Lower lobe of right lung (tissue), 2 donors: ENCODE results near the gene FRMD1. TPM values are rescaled to one million over a fixed set of nuclear protein-coding genes. Genes with fewer than 3 reads are reported as not detected.

Experiments used
- ATAC-seq, 2 donors: fragments of 200-7000 bp; cut with Tn5 transposase; one replicate each; pipeline ENCODE4 v1.9.1; 2020 to 2022; ENCODE audit warnings: mild to moderate bottlenecking in 2 of 2, moderate library complexity in 2 of 2
- DNase-seq: peaks from one replicate; pipeline ENCODE4 v3.0.0-alpha.2; 2020
- H3K27ac ChIP-seq: fragments of 200-600 bp; one replicate; pipeline ENCODE4 v1.8.0; 2022
- H3K27me3 ChIP-seq: fragments of 200-600 bp; one replicate; pipeline ENCODE4 v1.8.0; 2022; ENCODE audit warnings: low read depth
- H3K36me3 ChIP-seq: fragments of 200-600 bp; one replicate; pipeline ENCODE4 v1.8.0; 2022; ENCODE audit warnings: mild to moderate bottlenecking
- H3K4me1 ChIP-seq: fragments of 200-600 bp; one replicate; pipeline ENCODE4 v1.8.0; 2022
- H3K4me3 ChIP-seq: fragments of 200-600 bp; one replicate; pipeline ENCODE4 v1.8.0; 2022; ENCODE audit warnings: mild to moderate bottlenecking
- H3K9me3 ChIP-seq: fragments of 200-600 bp; one replicate; pipeline ENCODE4 v1.8.0; 2022
- CTCF ChIP-seq: fragments of 200-600 bp; IDR thresholded peaks from one replicate; pipeline ENCODE4 v1.8.0; 2022; ENCODE audit warnings: antibody characterized with exemption, mild to moderate bottlenecking
- intact Hi-C: fragments of 100-400 bp; cut with DNase I; formaldehyde crosslinking; loops from one replicate; pipeline ENCODE4 v1.11.0; 2022
- total RNA-seq: library from RNA; stranded (reverse); fragmentation: NEBNext Ultra II Directional; extraction: Animal tissue kit (Norgen Biotek cat#: 25700); gene quantifications from one replicate; pipeline ENCODE4 v1.2.1, GENCODE V29; 2021
- donor health status: DM: no; HTN: yes; CAD: no; lungs with severe emphysema.

FRMD1 gene
- total RNA-seq, 1 donor from 2014 or later, result not detected

GRCh38 chr6:168037856-168038255, 41.2 kb downstream of the FRMD1 start:
- no peak overlapping the region for H3K27ac ChIP-seq
- H3K36me3 ChIP-seq, result no peaks in the 10 kb centered on the region
- peaks cover 27% of the 10 kb centered on the region for H3K9me3 ChIP-seq
- TF ChIP-seq CTCF, result no peak
- ATAC-seq, result no peak
- H3K27me3 ChIP-seq, result no peaks in the 10 kb centered on the region
- DNase-seq, result no peak
- H3K4me1 ChIP-seq, result peaks cover 12% of the 10 kb centered on the region
- no peak overlapping the region for H3K4me3 ChIP-seq
- intact Hi-C loops, result no loop called here

- intact Hi-C loops, result no loop called here
- Histone ChIP-seq H3K4me1 (peaks cover 18% of the 10 kb centered on the region), H3K36me3 (no peaks in the 10 kb centered on the region), H3K27me3 (no peaks in the 10 kb centered on the region), H3K4me3 (no peak overlapping the region), H3K27ac (no peak overlapping the region), H3K9me3 (peaks cover 27% of the 10 kb centered on the region)
- TF ChIP-seq CTCF, result no peak
- DNase-seq (no peak), ATAC-seq (no peak)
Measured at GRCh38 chr6:168037242-168037641, 41.8 kb downstream of the FRMD1 start.

- Histone ChIP-seq H3K4me3 (peak overlapping the region; percentile 51), H3K36me3 (no peaks in the 10 kb centered on the region), H3K4me1 (peaks cover 30% of the 10 kb centered on the region), H3K9me3 (peaks cover 22% of the 10 kb centered on the region), H3K27me3 (no peaks in the 10 kb centered on the region), H3K27ac (peak overlapping the region; percentile 81)
- TF ChIP-seq CTCF, result no peak
- intact Hi-C loops, result no loop called here
- DNase-seq (peak; percentile 44), ATAC-seq (peak; percentile 45 to 60)
Measured at GRCh38 chr6:168035661-168036545, 43.1 kb downstream of the FRMD1 start.

GRCh38 chr6:168035098-168035660, 43.8 kb downstream of the FRMD1 start:
- DNase-seq (peak; percentile 72), ATAC-seq (peak; percentile 73)
- TF ChIP-seq CTCF, result no peak
- H3K27me3 ChIP-seq, result no peaks in the 10 kb centered on the region
- no peaks in the 10 kb centered on the region for H3K36me3 ChIP-seq
- peak overlapping the region; percentile 81 for H3K27ac ChIP-seq
- H3K4me1 ChIP-seq, result peaks cover 35% of the 10 kb centered on the region
- peak overlapping the region; percentile 51 for H3K4me3 ChIP-seq
- intact Hi-C loops, result no loop called here
- H3K9me3 ChIP-seq, result peaks cover 16% of the 10 kb centered on the region

GRCh38 chr6:168034537-168034936, 44.5 kb downstream of the FRMD1 start:
- Histone ChIP-seq H3K27me3 (no peaks in the 10 kb centered on the region), H3K9me3 (peaks cover 10% of the 10 kb centered on the region), H3K36me3 (no peaks in the 10 kb centered on the region), H3K27ac (peak overlapping the region; percentile 81), H3K4me3 (no peak overlapping the region), H3K4me1 (peaks cover 35% of the 10 kb centered on the region)
- ATAC-seq, result no peak
- intact Hi-C loops, result no loop called here
- no peak for TF ChIP-seq CTCF
- no peak for DNase-seq
